Activated naive CD8-positive, alpha-beta T cell (primary cell): Measurements from ENCODE around the gene SYT17.

ENCODE experiments used
- H3K27ac Mint-ChIP-seq: one replicate; pipeline ENCODE4 v1.8.0; 2021; ENCODE audit warnings: mixed read lengths
- H3K27me3 Mint-ChIP-seq: one replicate; pipeline ENCODE4 v1.8.0; 2021; ENCODE audit warnings: mixed read lengths
- H3K36me3 Mint-ChIP-seq: one replicate; pipeline ENCODE4 v1.8.0; 2021; ENCODE audit warnings: mixed read lengths
- H3K4me1 Mint-ChIP-seq: one replicate; pipeline ENCODE4 v1.8.0; 2021; ENCODE audit warnings: low read depth, mixed read lengths
- H3K4me3 Mint-ChIP-seq: one replicate; pipeline ENCODE4 v1.8.0; 2021; ENCODE audit warnings: mild to moderate bottlenecking, mixed read lengths
- H3K9me3 Mint-ChIP-seq: one replicate; pipeline ENCODE4 v1.8.0; 2021; ENCODE audit warnings: low read depth, mixed read lengths

Gene SYT17

DNA sequence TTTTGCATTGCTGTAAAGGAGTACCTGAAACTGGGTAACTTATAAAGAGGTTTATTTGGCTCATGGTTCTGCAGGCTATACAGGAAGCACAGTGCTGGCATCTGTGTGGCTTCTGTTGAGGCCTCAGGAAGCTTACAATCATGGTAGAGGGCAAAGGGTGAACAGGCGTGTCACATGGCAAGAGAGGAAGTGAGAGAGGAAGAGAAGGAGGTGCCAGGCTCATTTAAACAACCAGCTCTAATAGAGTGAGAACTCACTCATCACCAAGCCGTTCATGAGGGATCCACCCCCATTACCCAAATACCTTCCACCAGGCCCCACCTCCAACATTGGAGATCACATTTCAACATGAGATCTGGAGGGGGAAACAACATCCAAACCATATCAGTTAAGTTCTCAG lies 101.1 kb downstream of the SYT17 start:
- H3K4me3 Mint-ChIP-seq: no peak overlapping the region
- H3K9me3 Mint-ChIP-seq: peaks cover 9% of the 10 kb centered on the region
- no peaks in the 10 kb centered on the region for H3K4me1 Mint-ChIP-seq
- H3K36me3 Mint-ChIP-seq: peaks cover 2% of the 10 kb centered on the region
- no peak overlapping the region for H3K27ac Mint-ChIP-seq
- peaks cover 2% of the 10 kb centered on the region for H3K27me3 Mint-ChIP-seq

GRCh38 chr16:19274165-19274797 lies 106.2 kb downstream of the SYT17 start:
- Mint-ChIP-seq H3K36me3 (no peaks in the 10 kb centered on the region), H3K27ac (no peak overlapping the region), H3K9me3 (no peaks in the 10 kb centered on the region), H3K27me3 (peaks cover 2% of the 10 kb centered on the region), H3K4me1 (no peaks in the 10 kb centered on the region), H3K4me3 (no peak overlapping the region)

- no peak overlapping the region for H3K4me3 Mint-ChIP-seq
- H3K27me3 Mint-ChIP-seq: no peaks in the 10 kb centered on the region
- no peak overlapping the region for H3K27ac Mint-ChIP-seq
- H3K36me3 Mint-ChIP-seq: no peaks in the 10 kb centered on the region
- H3K4me1 Mint-ChIP-seq: no peaks in the 10 kb centered on the region
- H3K9me3 Mint-ChIP-seq: no peaks in the 10 kb centered on the region
These were observed 110.4 kb downstream of the SYT17 start for GRCh38 chr16:19278403-19278802.

- Mint-ChIP-seq H3K9me3 (peaks cover 3% of the 10 kb centered on the region), H3K4me1 (no peaks in the 10 kb centered on the region), H3K36me3 (no peaks in the 10 kb centered on the region), H3K27me3 (peaks cover 3% of the 10 kb centered on the region), H3K4me3 (no peak overlapping the region), H3K27ac (no peak overlapping the region)
These were observed 113.2 kb downstream of the SYT17 start for GRCh38 chr16:19281246-19281645.

- no peak overlapping the region for H3K4me3 Mint-ChIP-seq
- no peaks in the 10 kb centered on the region for H3K4me1 Mint-ChIP-seq
- H3K9me3 Mint-ChIP-seq: peaks cover 3% of the 10 kb centered on the region
- H3K27ac Mint-ChIP-seq: no peak overlapping the region
- H3K36me3 Mint-ChIP-seq: no peaks in the 10 kb centered on the region
- peaks cover 3% of the 10 kb centered on the region for H3K27me3 Mint-ChIP-seq
These were observed 114.1 kb downstream of the SYT17 start for GRCh38 chr16:19282101-19282500.

DNA sequence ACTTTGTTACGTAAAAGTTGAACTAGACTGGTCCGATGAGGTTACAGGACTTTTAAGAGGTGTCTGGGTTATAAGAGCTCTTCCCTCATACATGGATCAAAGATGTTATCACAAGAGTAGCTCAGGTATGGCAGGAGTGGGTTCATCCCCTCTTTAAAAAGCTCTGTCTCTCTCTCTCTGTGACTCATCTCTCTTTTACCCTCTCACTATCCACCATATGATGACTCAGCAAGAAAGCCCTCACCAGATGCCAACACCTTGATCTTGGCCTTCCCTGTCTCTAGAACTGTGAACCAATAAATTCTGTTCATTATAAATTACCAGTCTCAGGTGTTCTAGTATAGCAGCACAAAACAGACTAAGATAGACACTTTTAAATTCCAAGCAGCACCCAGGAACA lies 115.6 kb downstream of the SYT17 start:
- Mint-ChIP-seq H3K9me3 (peaks cover 3% of the 10 kb centered on the region), H3K36me3 (no peaks in the 10 kb centered on the region), H3K27ac (no peak overlapping the region), H3K4me1 (no peaks in the 10 kb centered on the region), H3K4me3 (no peak overlapping the region), H3K27me3 (peaks cover 3% of the 10 kb centered on the region)

DNA sequence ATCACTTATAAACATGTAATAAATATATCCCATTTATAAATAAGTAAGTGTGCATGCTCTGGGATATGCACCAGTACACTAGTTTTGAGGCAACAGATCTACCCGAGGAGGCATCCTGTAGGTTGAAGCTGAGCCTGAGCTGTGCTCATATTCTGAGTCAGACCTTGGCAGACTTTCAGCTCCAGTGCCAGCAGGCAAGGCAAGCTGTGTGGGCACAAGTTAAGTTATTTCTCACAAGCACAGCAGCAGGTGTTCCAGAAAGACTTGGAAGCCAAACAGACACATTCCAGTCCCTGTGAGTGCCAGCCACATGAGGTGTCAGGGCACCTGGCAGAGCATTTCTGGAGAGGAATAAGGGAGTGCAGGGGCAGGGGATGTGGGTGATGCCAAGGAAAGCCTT lies 116.2 kb downstream of the SYT17 start:
- H3K9me3 Mint-ChIP-seq: peaks cover 3% of the 10 kb centered on the region

DNA sequence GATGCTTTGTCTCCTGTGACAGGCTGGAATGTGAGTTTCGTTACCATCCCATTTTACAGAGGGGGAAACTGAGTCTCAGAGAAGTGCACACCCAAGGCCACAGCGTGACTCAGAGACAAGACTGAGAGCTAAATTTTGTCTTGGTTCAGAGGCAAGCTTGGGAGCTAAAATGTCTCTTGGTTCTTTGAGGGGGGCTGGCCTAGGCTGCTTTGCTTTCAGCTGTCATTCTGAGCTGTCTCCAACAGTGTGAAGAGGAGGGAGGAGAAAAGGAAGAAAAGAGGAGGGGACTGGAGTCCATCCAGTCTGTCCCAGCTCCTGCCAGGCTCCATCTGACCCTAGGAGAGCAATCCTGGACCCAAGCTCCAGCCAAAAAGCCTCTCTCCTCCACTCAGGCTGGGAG lies 117.4 kb downstream of the SYT17 start, which contains the start of gene CLEC19A:
Gene CLEC19A, plus strand, starts transcription at position 301 of the 400 bp plus-strand sequence. CDS start 121 bp downstream, outside the sequence.
- Mint-ChIP-seq H3K27ac (no peak within 1 kb of the TSS), H3K4me3 (no peak within 1 kb of the TSS), H3K9me3 (peaks cover 3% of the 10 kb centered on the region), H3K4me1 (no peaks in the 10 kb centered on the region), H3K27me3 (peaks cover 7% of the 10 kb centered on the region), H3K36me3 (no peaks in the 10 kb centered on the region)

More for the DNA sequence above, 116.2 kb downstream of the SYT17 start:
- Mint-ChIP-seq H3K27ac (no peak overlapping the region), H3K4me1 (no peaks in the 10 kb centered on the region), H3K4me3 (no peak overlapping the region), H3K27me3 (peaks cover 4% of the 10 kb centered on the region), H3K36me3 (no peaks in the 10 kb centered on the region)

DNA sequence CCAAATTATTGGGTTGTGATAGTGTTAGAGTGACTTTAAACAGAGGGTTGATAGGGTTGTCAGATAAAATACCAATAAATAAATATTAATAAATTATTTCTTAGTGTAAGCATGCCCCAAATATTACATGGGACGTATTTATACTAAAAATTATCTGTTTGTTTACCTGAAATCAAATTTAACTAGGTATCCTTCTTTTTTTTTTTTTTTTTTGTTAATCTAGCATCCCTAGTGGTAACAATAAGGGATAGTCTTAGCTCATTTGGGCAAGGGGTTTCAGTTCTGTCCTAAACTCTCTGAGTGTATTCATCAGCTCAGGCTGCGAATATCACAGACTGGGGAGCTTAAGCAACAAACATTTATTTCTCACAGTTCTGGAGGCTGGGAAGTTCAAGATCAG lies 118.8 kb downstream of the SYT17 start:
- Mint-ChIP-seq H3K9me3 (peaks cover 3% of the 10 kb centered on the region), H3K4me1 (no peaks in the 10 kb centered on the region), H3K27me3 (peaks cover 11% of the 10 kb centered on the region), H3K4me3 (no peak overlapping the region), H3K27ac (no peak overlapping the region), H3K36me3 (no peaks in the 10 kb centered on the region)

DNA sequence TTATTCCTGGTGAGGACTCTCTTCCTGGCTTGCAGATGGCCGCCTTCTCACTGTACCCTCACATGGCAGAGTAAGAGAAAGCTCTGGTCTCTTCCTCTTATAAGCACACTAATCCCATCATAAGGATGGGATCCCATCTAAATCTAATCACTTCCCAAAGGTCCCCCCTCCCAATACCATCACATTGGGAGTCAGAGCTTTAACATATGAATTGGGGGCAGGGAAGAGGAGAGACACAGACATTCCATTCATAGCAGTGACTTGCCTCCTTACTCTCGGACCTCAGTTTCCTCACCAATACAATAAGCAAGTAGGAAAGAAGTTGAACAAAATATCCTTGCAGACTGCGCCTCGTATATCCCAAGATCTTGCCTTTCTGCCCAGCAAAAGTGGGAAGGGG lies 119.2 kb downstream of the SYT17 start:
- Mint-ChIP-seq H3K36me3 (no peaks in the 10 kb centered on the region), H3K4me3 (no peak overlapping the region), H3K9me3 (peaks cover 3% of the 10 kb centered on the region), H3K27me3 (peaks cover 11% of the 10 kb centered on the region), H3K4me1 (no peaks in the 10 kb centered on the region), H3K27ac (no peak overlapping the region)

DNA sequence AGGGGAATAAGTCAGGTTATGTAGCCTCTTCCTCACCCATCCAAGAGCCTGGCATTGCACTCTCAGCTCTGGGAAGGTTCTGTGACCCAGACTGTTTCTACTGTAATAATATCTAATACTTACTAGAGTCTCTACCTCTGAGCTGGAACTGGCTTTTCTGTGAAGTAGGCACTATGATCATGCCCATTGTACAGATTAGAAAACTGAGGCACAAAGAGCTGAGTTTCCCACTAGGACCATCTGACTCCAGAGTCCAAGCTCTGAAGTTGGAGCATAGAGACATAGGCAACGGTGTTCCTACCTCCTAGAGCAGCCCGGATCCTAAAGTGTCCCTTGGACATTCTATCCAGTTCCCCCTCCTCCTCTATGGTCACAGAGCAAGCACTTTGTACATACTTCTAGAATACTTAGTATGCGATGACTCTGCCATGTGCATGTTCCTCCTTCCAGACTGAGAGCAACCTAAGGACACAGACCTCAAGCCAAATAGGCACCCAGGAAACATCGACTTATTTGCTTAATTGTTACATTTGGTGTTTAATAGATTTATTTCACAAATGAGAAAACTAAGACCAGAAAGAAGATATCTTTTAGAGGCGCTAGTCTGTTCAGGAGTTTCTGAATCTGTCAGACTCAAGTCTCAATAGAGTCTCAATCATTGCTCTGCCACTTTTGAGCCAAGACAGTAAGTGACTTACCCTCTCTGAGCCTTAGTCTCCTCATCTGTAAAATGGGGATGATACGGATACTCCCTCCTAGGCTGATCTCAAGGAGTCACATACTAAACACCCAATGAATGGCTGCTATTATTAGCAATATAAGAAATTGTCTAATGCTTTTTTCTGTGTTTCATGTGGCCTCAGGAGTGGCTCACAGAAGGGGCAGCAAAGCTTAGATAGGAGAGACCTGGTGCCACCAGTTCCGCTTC lies 121.1 kb downstream of the SYT17 start:
- Mint-ChIP-seq H3K27ac (no peak overlapping the region), H3K27me3 (peaks cover 8% of the 10 kb centered on the region), H3K4me3 (no peak overlapping the region), H3K9me3 (no peaks in the 10 kb centered on the region), H3K36me3 (no peaks in the 10 kb centered on the region), H3K4me1 (peaks cover 4% of the 10 kb centered on the region)

DNA sequence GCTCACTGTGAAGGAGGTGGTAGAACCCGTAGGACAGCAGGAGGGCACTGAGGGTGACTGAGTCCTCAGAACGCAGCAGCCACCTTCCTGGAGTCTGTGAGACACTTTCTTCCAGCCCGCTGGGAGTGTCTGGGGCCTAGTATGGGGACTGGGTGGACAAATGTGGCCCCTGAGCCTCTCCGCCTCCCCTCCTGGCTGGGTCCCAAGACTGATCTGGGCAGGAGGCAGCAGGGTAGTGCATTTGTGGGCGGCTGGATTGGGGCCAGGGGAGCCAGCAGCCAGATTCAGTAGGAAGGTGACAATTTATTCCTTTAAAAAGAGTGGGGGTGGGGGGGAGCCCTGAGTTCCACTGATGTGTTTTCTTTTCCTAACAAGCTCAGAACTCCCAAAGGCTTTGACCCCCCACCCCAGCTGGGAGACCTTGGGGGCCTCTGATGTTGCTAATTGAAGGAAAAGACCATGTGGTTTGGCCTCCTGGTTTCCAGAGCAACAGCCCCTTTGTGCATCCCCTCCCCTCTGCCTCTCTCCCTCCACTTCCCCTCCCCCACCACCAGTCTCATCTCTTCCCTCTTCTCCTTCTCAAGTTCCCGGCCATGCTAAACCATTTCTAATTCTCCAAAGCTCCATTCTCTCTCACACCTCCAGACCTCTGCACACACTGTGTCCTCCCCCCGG lies 121.9 kb downstream of the SYT17 start:
- Mint-ChIP-seq H3K4me1 (peaks cover 10% of the 10 kb centered on the region), H3K9me3 (no peaks in the 10 kb centered on the region), H3K27ac (no peak overlapping the region), H3K27me3 (peaks cover 9% of the 10 kb centered on the region), H3K36me3 (no peaks in the 10 kb centered on the region), H3K4me3 (no peak overlapping the region)

DNA sequence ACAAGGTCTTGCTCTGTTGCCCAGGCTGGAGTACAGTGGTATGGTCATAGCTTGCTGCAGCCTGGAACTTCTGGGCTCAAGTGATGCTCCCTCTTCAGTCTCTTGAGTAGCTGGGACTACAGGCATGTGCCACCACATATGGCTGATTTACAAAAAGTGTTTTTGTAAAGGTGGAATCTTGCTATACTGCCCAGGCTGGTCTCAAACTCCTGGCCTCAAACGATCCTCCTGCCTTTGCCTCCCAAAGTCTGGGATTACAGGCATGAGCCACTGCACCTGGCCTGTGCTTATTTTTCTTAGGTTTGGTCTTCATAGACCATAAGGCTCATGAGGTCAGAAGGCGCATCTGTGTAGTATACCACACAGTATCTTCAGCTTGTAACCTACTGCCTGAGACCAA lies 122.8 kb downstream of the SYT17 start:
- Mint-ChIP-seq H3K9me3 (no peaks in the 10 kb centered on the region), H3K27me3 (peaks cover 9% of the 10 kb centered on the region), H3K36me3 (no peaks in the 10 kb centered on the region), H3K4me3 (no peak overlapping the region), H3K4me1 (peaks cover 10% of the 10 kb centered on the region), H3K27ac (no peak overlapping the region)

DNA sequence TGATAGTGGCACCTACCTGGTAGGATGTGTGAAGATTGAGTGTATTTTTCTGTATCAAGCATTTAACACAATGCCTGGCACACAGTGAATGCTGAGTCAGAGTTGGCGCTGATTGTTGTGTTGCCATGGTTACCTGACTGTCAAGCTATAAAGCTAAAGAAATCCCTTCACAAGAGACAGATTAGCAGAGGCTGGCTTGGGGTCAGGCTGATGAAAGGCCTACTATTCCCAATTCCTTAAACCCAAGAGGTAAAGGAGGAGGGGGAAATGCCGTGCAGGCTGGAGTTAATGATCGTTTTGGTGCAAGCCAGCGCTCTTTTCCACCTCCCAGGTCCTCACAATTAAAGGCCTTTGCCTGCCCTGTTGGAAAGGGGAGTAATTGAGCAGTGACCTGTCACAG lies 123.4 kb downstream of the SYT17 start:
- Mint-ChIP-seq H3K27ac (no peak overlapping the region), H3K4me3 (no peak overlapping the region), H3K9me3 (no peaks in the 10 kb centered on the region)

DNA sequence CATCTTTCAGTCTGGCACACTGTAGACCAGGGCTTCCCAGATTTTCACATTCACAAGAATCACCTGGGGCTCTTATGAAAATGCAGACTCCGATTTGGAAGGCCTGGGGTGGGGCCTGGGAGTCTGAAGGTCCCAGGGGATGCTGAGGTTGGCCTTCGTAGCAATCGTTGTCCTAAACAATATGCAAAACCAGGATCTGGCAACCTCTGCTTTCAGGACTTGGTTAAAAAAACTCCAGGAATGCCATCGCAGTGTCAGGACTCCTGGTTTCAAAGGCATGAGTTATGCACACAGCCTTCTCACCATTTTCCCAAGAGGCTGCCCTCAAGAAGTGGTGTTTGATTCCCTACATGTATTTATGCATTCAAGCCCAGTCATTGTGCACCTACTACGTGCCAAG lies 124.1 kb downstream of the SYT17 start:
- H3K27ac Mint-ChIP-seq: no peak overlapping the region
- H3K9me3 Mint-ChIP-seq: no peaks in the 10 kb centered on the region
- no peaks in the 10 kb centered on the region for H3K36me3 Mint-ChIP-seq
- peaks cover 10% of the 10 kb centered on the region for H3K4me1 Mint-ChIP-seq
- H3K27me3 Mint-ChIP-seq: peaks cover 10% of the 10 kb centered on the region
- H3K4me3 Mint-ChIP-seq: no peak overlapping the region

More for the DNA sequence above, 123.4 kb downstream of the SYT17 start:
- Mint-ChIP-seq H3K27me3 (peaks cover 9% of the 10 kb centered on the region), H3K36me3 (no peaks in the 10 kb centered on the region), H3K4me1 (peaks cover 10% of the 10 kb centered on the region)
